ENCODE results near the gene PILRA. TPM values are rescaled to one million over a fixed set of nuclear protein-coding genes. Genes with fewer than 3 reads are reported as not detected.
"Not testable (repeated sequence)": the region's sequence is repeated elsewhere in the genome, so short reads cannot be mapped to it uniquely, and the experiment has no call there.

PILRA gene
- total RNA-seq, 1 donor from 2014 or later, result not detected

- Histone ChIP-seq H3K27me3 (ENCODE audit: control insufficient read depth, insufficient read depth, low read length) (no peaks in the 10 kb centered on the region), H3K4me3 (ENCODE audit: low read depth, low read length) (peak overlapping the region; percentile 95), H3K36me3 (ENCODE audit: control insufficient read depth, insufficient read depth, low read length) (peaks cover 2% of the 10 kb centered on the region)
- TF ChIP-seq CTCF (IDR thresholded peaks at IDR 0.05; ENCODE audit: insufficient read depth, low read length, poor library complexity, severe bottlenecking), result no peak
- no peak for DNase-seq (ENCODE audit: low read depth)
Observed at GRCh38 chr7:100434297-100435144, 61.2 kb downstream of the PILRA start.

- Histone ChIP-seq H3K36me3 (ENCODE audit: control insufficient read depth, insufficient read depth, low read length) (peaks cover 2% of the 10 kb centered on the region), H3K27me3 (ENCODE audit: control insufficient read depth, insufficient read depth, low read length) (no peaks in the 10 kb centered on the region), H3K4me3 (ENCODE audit: low read depth, low read length) (peak overlapping the region; percentile 95)
- no peak for DNase-seq (ENCODE audit: low read depth)
- no peak for TF ChIP-seq CTCF (IDR thresholded peaks at IDR 0.05; ENCODE audit: insufficient read depth, low read length, poor library complexity, severe bottlenecking)
Observed at GRCh38 chr7:100435401-100436304, 62.4 kb downstream of the PILRA start.

GRCh38 chr7:100437150-100438100 is 64.1 kb downstream of the PILRA start:
- Histone ChIP-seq H3K27me3 (ENCODE audit: control insufficient read depth, insufficient read depth, low read length) (no peaks in the 10 kb centered on the region), H3K4me3 (ENCODE audit: low read depth, low read length) (no peak overlapping the region), H3K36me3 (ENCODE audit: control insufficient read depth, insufficient read depth, low read length) (peaks cover 2% of the 10 kb centered on the region)
- no peak for TF ChIP-seq CTCF (IDR thresholded peaks at IDR 0.05; ENCODE audit: insufficient read depth, low read length, poor library complexity, severe bottlenecking)
- DNase-seq (ENCODE audit: low read depth), result no peak

GRCh38 chr7:100438172-100438571 is 64.9 kb downstream of the PILRA start:
- no peaks in the 10 kb centered on the region for H3K27me3 ChIP-seq (ENCODE audit: control insufficient read depth, insufficient read depth, low read length)
- no peak overlapping the region for H3K4me3 ChIP-seq (ENCODE audit: low read depth, low read length)
- no peaks in the 10 kb centered on the region for H3K36me3 ChIP-seq (ENCODE audit: control insufficient read depth, insufficient read depth, low read length)
- no peak for DNase-seq (ENCODE audit: low read depth)
- TF ChIP-seq CTCF (IDR thresholded peaks at IDR 0.05; ENCODE audit: insufficient read depth, low read length, poor library complexity, severe bottlenecking), result no peak

GRCh38 chr7:100438731-100439130 is 65.4 kb downstream of the PILRA start:
- not testable (repeated sequence) for DNase-seq (ENCODE audit: low read depth)

GRCh38 chr7:100439244-100439643 is 66.0 kb downstream of the PILRA start:
- not testable (repeated sequence) for H3K36me3 ChIP-seq (ENCODE audit: control insufficient read depth, insufficient read depth, low read length); H3K4me3 ChIP-seq (ENCODE audit: low read depth, low read length); DNase-seq (ENCODE audit: low read depth); H3K27me3 ChIP-seq (ENCODE audit: control insufficient read depth, insufficient read depth, low read length)

More at GRCh38 chr7:100438731-100439130, 65.4 kb downstream of the PILRA start:
- not testable (repeated sequence) for H3K36me3 ChIP-seq (ENCODE audit: control insufficient read depth, insufficient read depth, low read length); H3K4me3 ChIP-seq (ENCODE audit: low read depth, low read length); H3K27me3 ChIP-seq (ENCODE audit: control insufficient read depth, insufficient read depth, low read length)
